H1 (cell line): ENCODE results near the gene SFXN1. TPM values are rescaled to one million over a fixed set of nuclear protein-coding genes. Genes with fewer than 3 reads are reported as not detected.

ENCODE experiments used
- CTCF ChIA-PET: fragments of 300-600 bp; sonication (Branson Sonifier 250); formaldehyde crosslinking; loops from one replicate; lab custom pipeline; 2021; ENCODE audit not compliant: partially characterized antibody; lab: Charles Lee
- POLR2A ChIA-PET: fragments of 300-600 bp; sonication (Branson Sonifier 250); formaldehyde crosslinking; loops from one replicate; lab custom pipeline; 2021; ENCODE audit warnings: inconsistent platforms; ENCODE audit not compliant: partially characterized antibody; lab: Charles Lee
- DNase-seq, 2 experiments: peaks; one replicate each; pipeline versions ENCODE4 v3.0.0 to v3.0.0-alpha.2; 2010 to 2022; ENCODE audit warnings: low spot score in 2 of 2, low read depth in 1 of 2, mixed read lengths in 1 of 2
- FAIRE-seq: peaks from 2 replicates; lab custom pipeline; 2011; peaks lifted over from hg19 to GRCh38; lab: Jason Lieb, UNC
- H2AFZ ChIP-seq: 2 replicates; pipeline ENCODE4 v1.8.1; 2012; ENCODE audit warnings: low read length, inconsistent platforms
- H2AK5ac ChIP-seq: 2 replicates; pipeline ENCODE4 v1.6.1; 2013; ENCODE audit warnings: low read depth, low read length
- H2BK120ac ChIP-seq: replicated peaks from 2 replicates; pipeline ENCODE3; 2013; ENCODE audit warnings: low read depth, low read length, inconsistent platforms
- H2BK12ac ChIP-seq: 2 replicates; pipeline ENCODE4 v1.6.1; 2013; ENCODE audit warnings: low read depth, low read length
- H2BK15ac ChIP-seq: 2 replicates; pipeline ENCODE4 v1.6.1; 2013; ENCODE audit warnings: low read length
- H2BK20ac ChIP-seq: 2 replicates; pipeline ENCODE4 v1.6.1; 2013; ENCODE audit warnings: low read length
- H2BK5ac ChIP-seq: 2 replicates; pipeline ENCODE4 v1.6.1; 2013; ENCODE audit warnings: low read depth, low read length
- H3K14ac ChIP-seq: 2 replicates; pipeline ENCODE4 v1.6.1; 2013; ENCODE audit warnings: inconsistent platforms; ENCODE audit not compliant: insufficient read length
- H3K18ac ChIP-seq: 2 replicates; pipeline ENCODE4 v1.6.1; 2013; ENCODE audit warnings: low read length; ENCODE audit errors: extremely low read depth
- H3K23ac ChIP-seq: 2 replicates; pipeline ENCODE4 v1.6.1; 2013; ENCODE audit warnings: inconsistent platforms; ENCODE audit not compliant: insufficient read length
- H3K23me2 ChIP-seq: 2 replicates; pipeline ENCODE4 v1.6.1; 2013; ENCODE audit warnings: low read depth, low read length
- H3K27ac ChIP-seq: 2 replicates; pipeline ENCODE4 v1.6.1; 2011; ENCODE audit warnings: low read depth, low read length, inconsistent platforms
- H3K27me3 ChIP-seq, 4 experiments: replicated peaks in 1 of 4; 1 replicate in 1 of 4; 2 replicates in 3 of 4; pipeline versions ENCODE4 v1.6.1 to v1.8.1; 2011 to 2013; ENCODE audit warnings: low read length in 3 of 4, mild to moderate bottlenecking in 3 of 4, inconsistent platforms in 2 of 4, mixed read lengths in 2 of 4, moderate library complexity in 1 of 4; ENCODE audit not compliant: control insufficient read depth in 3 of 4, insufficient read depth in 3 of 4; ENCODE audit errors: extremely low read depth in 1 of 4
- H3K36me3 ChIP-seq, 4 experiments: 2 replicates each; pipeline versions ENCODE4 v1.6.1 to v1.8.1; 2011 to 2013; ENCODE audit warnings: mild to moderate bottlenecking in 4 of 4, low read length in 3 of 4, moderate library complexity in 2 of 4, control low read depth in 1 of 4, inconsistent platforms in 1 of 4; ENCODE audit not compliant: insufficient read depth in 4 of 4, control insufficient read depth in 2 of 4
- H3K4ac ChIP-seq: replicated peaks from 2 replicates; pipeline ENCODE3; 2013; ENCODE audit warnings: low read length, low read depth, mixed read lengths, inconsistent platforms; ENCODE audit not compliant: insufficient read length
- H3K4me1 ChIP-seq, 4 experiments: replicated peaks in 1 of 4; 1 replicate in 1 of 4; 2 replicates in 3 of 4; pipeline versions ENCODE4 v1.6.1 to v1.8.1; 2011 to 2013; ENCODE audit warnings: low read length in 3 of 4, inconsistent platforms in 2 of 4, mixed read lengths in 1 of 4; ENCODE audit not compliant: insufficient read depth in 4 of 4, control insufficient read depth in 3 of 4
- H3K4me2 ChIP-seq, 2 experiments: 2 replicates each; pipeline versions ENCODE4 v1.6.1 to v1.8.1; 2011 to 2013; ENCODE audit warnings: low read depth in 2 of 2, low read length in 2 of 2, control low read depth in 1 of 2, inconsistent platforms in 1 of 2, mild to moderate bottlenecking in 1 of 2; ENCODE audit not compliant: insufficient read depth in 1 of 2
- H3K4me3 ChIP-seq, 4 experiments: fragments of 200-600, 300-600 bp in 1 of 4; sonication (generic), shearing (Covaris generic), sonication (Bioruptor Twin) in 1 of 4; 2 replicates each; pipeline versions ENCODE4 v1.5.1 to v1.8.1; 2011 to 2016; ENCODE audit warnings: low read length in 4 of 4, low read depth in 3 of 4, control low read depth in 2 of 4, inconsistent platforms in 2 of 4, mild to moderate bottlenecking in 2 of 4, mixed read lengths in 1 of 4, moderate library complexity in 1 of 4; ENCODE audit not compliant: insufficient read depth in 2 of 4; ENCODE audit errors: extremely low read depth in 1 of 4
- H3K56ac ChIP-seq: replicated peaks from 2 replicates; pipeline ENCODE3; 2013; ENCODE audit warnings: low read depth, mild to moderate bottlenecking, mixed read lengths, low read length, inconsistent platforms; ENCODE audit not compliant: insufficient read length
- H3K79me1 ChIP-seq: 2 replicates; pipeline ENCODE4 v1.6.1; 2013; ENCODE audit warnings: low read depth, low read length, control low read depth
- H3K79me2 ChIP-seq, 2 experiments: 2 replicates each; pipeline versions ENCODE4 v1.6.1 to v1.8.1; 2012 to 2013; ENCODE audit warnings: low read length in 2 of 2, mild to moderate bottlenecking in 2 of 2, inconsistent platforms in 1 of 2; ENCODE audit not compliant: insufficient read depth in 2 of 2, control insufficient read depth in 1 of 2
- H3K9ac ChIP-seq, 4 experiments: replicated peaks in 1 of 4; 1 replicate in 1 of 4; 2 replicates in 3 of 4; pipeline versions ENCODE4 v1.6.1 to v1.8.1; 2011 to 2013; ENCODE audit warnings: low read depth in 3 of 4, low read length in 3 of 4, control low read depth in 2 of 4, mild to moderate bottlenecking in 2 of 4, moderate library complexity in 2 of 4, inconsistent platforms in 1 of 4; ENCODE audit errors: extremely low read depth in 1 of 4
- H3K9me3 ChIP-seq, 2 experiments: 2 replicates each; pipeline versions ENCODE4 v1.6.1 to v1.8.1; 2012 to 2013; ENCODE audit warnings: mild to moderate bottlenecking in 2 of 2, moderate library complexity in 2 of 2, control low read depth in 1 of 2, inconsistent platforms in 1 of 2, low read depth in 1 of 2, low read length in 1 of 2, mixed read lengths in 1 of 2; ENCODE audit not compliant: insufficient read depth in 2 of 2
- H4K20me1 ChIP-seq, 2 experiments: replicated peaks in 1 of 2; 2 replicates each; pipeline versions ENCODE3 to v1.8.1; 2011 to 2013; ENCODE audit warnings: inconsistent platforms in 2 of 2, low read length in 2 of 2, mild to moderate bottlenecking in 1 of 2; ENCODE audit not compliant: insufficient read depth in 2 of 2, control insufficient read depth in 1 of 2
- H4K5ac ChIP-seq: 2 replicates; pipeline ENCODE4 v1.6.1; 2013; ENCODE audit warnings: low read length, low read depth, mixed read lengths, inconsistent platforms; ENCODE audit not compliant: insufficient read length
- H4K8ac ChIP-seq: 2 replicates; pipeline ENCODE4 v1.8.0; 2013; ENCODE audit warnings: mild to moderate bottlenecking, moderate library complexity, low read length, inconsistent platforms; ENCODE audit not compliant: insufficient read depth; ENCODE audit errors: extremely low read depth
- H4K91ac ChIP-seq: replicated peaks from 2 replicates; pipeline ENCODE3; 2013; ENCODE audit warnings: low read length, mixed read lengths, inconsistent platforms; ENCODE audit not compliant: insufficient read length
- CHD1 ChIP-seq: IDR thresholded peaks from 2 replicates; pipeline ENCODE4 v1.6.1; 2012; ENCODE audit warnings: low read depth, low read length, improper control_type of control experiment
- JUND ChIP-seq: IDR thresholded peaks from 2 replicates; pipeline ENCODE4 v1.6.1; 2011; ENCODE audit warnings: mild to moderate bottlenecking, improper control_type of control experiment, low read length
- MAFK ChIP-seq: IDR thresholded peaks from 2 replicates; pipeline ENCODE4 v1.6.1; 2012; ENCODE audit warnings: low read depth, mild to moderate bottlenecking, improper control_type of control experiment, low read length
- POLR2AphosphoS5 ChIP-seq: IDR thresholded peaks from 2 replicates; pipeline ENCODE4 v1.6.1; 2011; ENCODE audit warnings: low read depth, low read length
- RNF2 ChIP-seq: fragments of 200-900, 300-1000 bp; sonication (generic); IDR thresholded peaks from 2 replicates; pipeline ENCODE4 v1.7.1; 2016; ENCODE audit warnings: borderline replicate concordance, low read depth, mild to moderate bottlenecking, antibody characterized with exemption, low read length; ENCODE audit not compliant: poor library complexity, severe bottlenecking; ENCODE audit errors: missing control alignments
- TEAD4 ChIP-seq: IDR thresholded peaks from 2 replicates; pipeline ENCODE4 v1.6.1; 2012; ENCODE audit warnings: low read depth, low read length, inconsistent platforms, mixed read lengths
- WGBS, 2 experiments: shearing (Covaris generic) in 1 of 2; methylation state at CpG; one replicate each; pipeline versions ENCODE4 v1.1.6 to v1.1.7; 2013 to 2015; ENCODE audit warnings: low lambda C conversion rate in 2 of 2, mixed read lengths in 2 of 2, inconsistent platforms in 1 of 2, low coverage in 1 of 2, missing lambda C conversion rate in 1 of 2; ENCODE audit not compliant: insufficient replicate concordance in 2 of 2, insufficient coverage in 1 of 2, insufficient read length in 1 of 2; ENCODE audit errors: extremely low coverage in 1 of 2, missing lambda C conversion rate in 1 of 2; 5-methylcytosine and 5-hydroxymethylcytosine counted together
- polyA plus RNA-seq, 7 experiments: library from polyadenylated mRNA; depleted of rRNA in 3 of 7; stranded (reverse) in 5 of 7; unstranded in 2 of 7; fragments of >200 nt in 5 of 7; fragments of 200-250 nt in 2 of 7; gene quantifications; 1 replicate in 5 of 7; 2 replicates in 1 of 7; 4 replicates in 1 of 7; pipeline versions ENCODE4 v1.2.1 to v1.2.3, GENCODE V29; 2011 to 2013; ENCODE audit warnings: missing spikeins in 2 of 7, mixed read lengths in 2 of 7
- total RNA-seq: library from RNA; stranded (reverse); fragmentation: NEBNext Ultra II Directional; extraction: Animal tissue kit (Norgen Biotek cat#: 25700); gene quantifications from 2 replicates; pipeline ENCODE4 v1.2.1, GENCODE V29; 2021

Gene SFXN1
- total and polyA plus RNA-seq, 2 of the 8 experiments (the other 6 are each of a cell fraction or from before 2014, with no cell fraction given): 72.7 to 97.6 TPM

GRCh38 chr5:175520321-175520720 lies 42.0 kb downstream of the SFXN1 start:
- Histone ChIP-seq H3K4ac (no peak overlapping the region), H3K79me1 (no peaks in the 10 kb centered on the region), H3K27ac (no peak overlapping the region), H3K9ac (no peak overlapping the region), H3K79me2 (no peaks in the 10 kb centered on the region), H4K91ac (no peak overlapping the region), H4K5ac (no peak overlapping the region), H3K18ac (no peak overlapping the region), H2AFZ (no peak overlapping the region), H3K4me3 (no peak overlapping the region), H2BK12ac (no peak overlapping the region), H3K27me3 (no peaks in the 10 kb centered on the region), H3K23ac (no peak overlapping the region), H2BK5ac (no peak overlapping the region), H4K8ac (no peak overlapping the region), H4K20me1 (peaks cover 0 to 2% of the 10 kb centered on the region in 2 experiments), H3K23me2 (no peaks in the 10 kb centered on the region), H3K14ac (no peak overlapping the region), H2BK20ac (no peak overlapping the region), H3K4me1 (no peaks in the 10 kb centered on the region), H2BK120ac (no peak overlapping the region), H3K4me2 (no peak overlapping the region), H3K9me3 (no peaks in the 10 kb centered on the region), H3K56ac (no peak overlapping the region), H2BK15ac (no peak overlapping the region), H2AK5ac (no peak overlapping the region), H3K36me3 (peaks cover 16 to 76% (median 44%) of the 10 kb centered on the region in 4 experiments)
- ChIA-PET POLR2A (no interaction called here), CTCF (interaction anchor here (0.9 kb wide), 1 partner anchor 146 kb away, joined by 4 read pairs; no protein-coding TSS in a partner anchor)
- no peak for FAIRE-seq
- no peak for TF ChIP-seq CHD1
- TF ChIP-seq JUND: no peak
- no peak for TF ChIP-seq POLR2AphosphoS5
- no peak for TF ChIP-seq TEAD4
- TF ChIP-seq MAFK: no peak
- no peak for TF ChIP-seq RNF2
- DNase-seq: no peak
- 98% methylated on average over 5 of the region's 5 CpGs; no CpG with 5 or more reads in 1 of the 2 experiments for WGBS, 2 experiments
